WERI-Rb-1 (cell line): Measurements from ENCODE around the gene MUS81.
"Not testable (repeated sequence)": the region's sequence is repeated elsewhere in the genome, so short reads cannot be mapped to it uniquely, and the experiment has no call there.

ENCODE experiments used
- DNase-seq: peaks from one replicate; pipeline ENCODE4 v3.0.0-alpha.2; 2020
- H3K27ac ChIP-seq: fragments of 250-450 bp; sonication (Bioruptor Pico); 2 replicates; pipeline ENCODE4 v1.5.1; 2020; ENCODE audit warnings: mild to moderate bottlenecking, moderate library complexity
- H3K27me3 ChIP-seq: fragments of 250-450 bp; sonication (Bioruptor Pico); 2 replicates; pipeline ENCODE4 v1.5.1; 2021; ENCODE audit warnings: mild to moderate bottlenecking, low read depth, moderate library complexity; ENCODE audit not compliant: insufficient read depth, severe bottlenecking
- H3K36me3 ChIP-seq: fragments of 250-450 bp; sonication (Bioruptor Pico); 2 replicates; pipeline ENCODE4 v1.5.1; 2020; ENCODE audit warnings: mild to moderate bottlenecking, moderate library complexity
- H3K4me3 ChIP-seq: 2 replicates; pipeline ENCODE4 v1.5.1; 2011; ENCODE audit warnings: low read depth, mild to moderate bottlenecking, control low read depth, low read length
- H3K9me3 ChIP-seq: fragments of 250-450 bp; sonication (Bioruptor Pico); 2 replicates; pipeline ENCODE4 v1.5.1; 2021; ENCODE audit warnings: mild to moderate bottlenecking, moderate library complexity; ENCODE audit not compliant: severe bottlenecking
- CTCF ChIP-seq: IDR thresholded peaks from 2 replicates; pipeline ENCODE4 v1.5.1; 2011; ENCODE audit warnings: low read depth, mild to moderate bottlenecking, control low read depth, inconsistent platforms, low read length

MUS81 gene

DNA sequence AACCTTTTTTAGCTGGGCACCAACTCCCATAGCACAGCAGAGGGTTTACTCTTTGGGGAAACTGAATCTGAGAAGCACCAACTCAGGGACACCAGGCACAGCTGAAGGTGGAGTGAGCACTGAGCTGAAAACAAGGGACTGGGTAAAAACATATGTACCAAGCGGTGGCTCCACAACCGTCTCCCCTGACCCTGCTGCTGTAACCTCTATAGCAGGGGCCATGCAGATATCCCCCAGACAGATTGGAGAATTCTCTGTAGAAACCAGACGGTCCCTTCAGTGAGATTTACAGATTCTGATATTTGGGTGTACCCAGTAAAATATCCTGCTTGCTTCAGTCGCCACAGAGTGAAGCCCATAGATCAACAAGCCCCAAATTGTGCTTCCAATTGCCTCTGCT, 30.8 kb upstream of the MUS81 start:
- Histone ChIP-seq H3K27me3 (no peaks in the 10 kb centered on the region), H3K9me3 (no peaks in the 10 kb centered on the region), H3K27ac (no peak overlapping the region), H3K4me3 (no peak overlapping the region), H3K36me3 (no peaks in the 10 kb centered on the region)
- TF ChIP-seq CTCF: no peak
- DNase-seq: no peak

DNA sequence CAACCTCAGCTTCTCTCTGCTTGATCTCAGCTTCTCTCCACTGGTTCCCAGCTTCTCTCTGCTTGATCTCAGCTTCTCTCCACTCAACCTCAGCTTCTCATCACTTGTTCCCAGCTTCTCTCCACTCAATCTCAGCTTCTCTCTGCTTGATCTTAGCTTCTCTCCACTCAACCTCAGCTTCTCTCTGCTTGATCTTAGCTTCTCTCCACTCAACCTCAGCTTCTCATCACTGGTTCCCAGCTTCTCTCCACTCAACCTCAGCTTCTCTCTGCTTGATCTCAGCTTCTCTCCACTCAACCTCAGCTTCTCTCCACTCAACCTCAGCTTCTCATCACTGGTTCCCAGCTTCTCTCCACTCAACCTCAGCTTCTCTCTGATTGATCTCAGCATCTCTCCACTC, 28.0 kb upstream of the MUS81 start:
- not testable (repeated sequence) for H3K36me3 ChIP-seq, H3K27me3 ChIP-seq, H3K4me3 ChIP-seq, DNase-seq, H3K9me3 ChIP-seq, H3K27ac ChIP-seq

- H3K27me3 ChIP-seq: no peaks in the 10 kb centered on the region
- TF ChIP-seq CTCF: no peak
- peak; percentile 95 for DNase-seq
- peak within 1 kb of the TSS; percentile 88 for H3K27ac ChIP-seq
- H3K36me3 ChIP-seq: no peaks in the 10 kb centered on the region
- H3K4me3 ChIP-seq: peak within 1 kb of the TSS; percentile 47
- H3K9me3 ChIP-seq: no peaks in the 10 kb centered on the region
These were observed 26.8 kb upstream of the MUS81 start, which contains the start of gene SNX32 for GRCh38 chr11:65833297-65834030. TSS of gene SNX32 (plus strand) at chr11:65833963. CDS start at chr11:65834066, 103 bp downstream.

- Histone ChIP-seq H3K36me3 (no peaks in the 10 kb centered on the region), H3K27ac (no peak overlapping the region), H3K27me3 (no peaks in the 10 kb centered on the region), H3K4me3 (peak overlapping the region; percentile 47), H3K9me3 (no peaks in the 10 kb centered on the region)
- no peak for TF ChIP-seq CTCF
- DNase-seq: no peak
These were observed 26.0 kb upstream of the MUS81 start for GRCh38 chr11:65834202-65834601.

DNA sequence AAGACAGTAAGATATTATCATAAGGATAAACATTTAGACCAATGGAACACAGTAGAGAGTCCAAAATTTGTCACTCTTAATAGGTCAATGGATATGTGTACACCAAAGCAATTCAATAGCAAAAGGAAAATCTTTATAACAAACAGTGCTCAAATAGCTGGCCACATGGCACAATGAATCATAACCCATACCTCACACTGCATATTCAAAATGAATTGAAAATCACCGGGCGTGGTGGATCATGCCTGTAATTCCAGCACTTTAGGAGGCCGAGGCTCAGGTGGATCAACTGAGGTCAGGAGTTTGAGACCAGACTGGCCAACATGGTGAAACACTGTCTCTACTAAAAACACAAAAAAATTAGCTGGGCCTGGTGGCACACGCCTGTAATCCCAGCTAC, 18.1 kb upstream of the MUS81 start:
- TF ChIP-seq CTCF: no peak
- no peak overlapping the region for H3K4me3 ChIP-seq
- no peaks in the 10 kb centered on the region for H3K36me3 ChIP-seq
- H3K27ac ChIP-seq: no peak overlapping the region
- H3K27me3 ChIP-seq: no peaks in the 10 kb centered on the region
- no peak for DNase-seq
- H3K9me3 ChIP-seq: no peaks in the 10 kb centered on the region

DNA sequence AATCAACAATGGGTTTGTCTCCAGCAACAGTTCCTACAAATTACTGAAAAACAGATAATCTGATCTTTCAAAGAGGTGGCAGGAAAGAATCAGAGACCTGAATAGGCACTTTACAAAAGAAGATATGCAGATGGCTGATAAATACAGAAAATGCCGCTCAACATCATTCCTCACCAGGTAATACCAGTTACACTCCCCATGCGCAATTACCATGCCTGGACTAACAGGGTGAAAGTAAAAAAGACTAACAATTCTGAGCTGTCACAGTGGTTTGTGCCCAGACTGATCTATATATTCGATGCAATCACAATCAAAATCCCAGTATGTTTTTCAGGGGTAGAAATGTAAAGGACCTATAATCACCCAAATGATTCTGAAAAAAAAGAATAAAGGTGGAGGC, 16.4 kb upstream of the MUS81 start:
- Histone ChIP-seq H3K4me3 (no peak overlapping the region), H3K27ac (no peak overlapping the region), H3K27me3 (no peaks in the 10 kb centered on the region), H3K36me3 (no peaks in the 10 kb centered on the region), H3K9me3 (no peaks in the 10 kb centered on the region)
- DNase-seq: no peak
- TF ChIP-seq CTCF: no peak
